ENCODE data around the gene ARMC8.

DNA sequence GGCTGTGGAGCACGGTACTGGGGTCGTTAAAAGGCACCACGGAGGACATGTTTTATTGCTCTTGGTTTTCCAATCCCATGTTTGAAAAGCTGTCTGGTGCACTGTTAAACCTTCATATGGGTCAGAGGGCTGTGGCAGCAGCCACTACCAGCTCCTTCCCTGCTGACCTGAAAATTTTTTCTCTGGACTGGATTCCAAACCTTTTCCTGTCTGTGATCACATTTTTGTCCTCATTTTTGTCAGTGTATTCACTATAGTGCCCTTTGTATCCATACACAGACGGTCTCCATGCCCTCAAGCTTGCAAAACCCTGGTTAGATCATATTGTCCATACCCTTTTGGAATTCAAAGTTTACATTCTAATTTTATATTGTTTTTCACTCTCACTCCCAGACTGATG lies 72.0 kb downstream of the ARMC8 start:
- no peak for TF ChIP-seq TAF1 (IDR thresholded peaks at IDR 0.05; ENCODE audit: low read depth, low read length)
- no peak for TF ChIP-seq EZH2 (IDR thresholded peaks at IDR 0.05; ENCODE audit: low read depth, low read length, severe bottlenecking)
- TF ChIP-seq TBP (IDR thresholded peaks at IDR 0.05; ENCODE audit: low read depth, low read length), result no peak
- TF ChIP-seq, protein P1, sequence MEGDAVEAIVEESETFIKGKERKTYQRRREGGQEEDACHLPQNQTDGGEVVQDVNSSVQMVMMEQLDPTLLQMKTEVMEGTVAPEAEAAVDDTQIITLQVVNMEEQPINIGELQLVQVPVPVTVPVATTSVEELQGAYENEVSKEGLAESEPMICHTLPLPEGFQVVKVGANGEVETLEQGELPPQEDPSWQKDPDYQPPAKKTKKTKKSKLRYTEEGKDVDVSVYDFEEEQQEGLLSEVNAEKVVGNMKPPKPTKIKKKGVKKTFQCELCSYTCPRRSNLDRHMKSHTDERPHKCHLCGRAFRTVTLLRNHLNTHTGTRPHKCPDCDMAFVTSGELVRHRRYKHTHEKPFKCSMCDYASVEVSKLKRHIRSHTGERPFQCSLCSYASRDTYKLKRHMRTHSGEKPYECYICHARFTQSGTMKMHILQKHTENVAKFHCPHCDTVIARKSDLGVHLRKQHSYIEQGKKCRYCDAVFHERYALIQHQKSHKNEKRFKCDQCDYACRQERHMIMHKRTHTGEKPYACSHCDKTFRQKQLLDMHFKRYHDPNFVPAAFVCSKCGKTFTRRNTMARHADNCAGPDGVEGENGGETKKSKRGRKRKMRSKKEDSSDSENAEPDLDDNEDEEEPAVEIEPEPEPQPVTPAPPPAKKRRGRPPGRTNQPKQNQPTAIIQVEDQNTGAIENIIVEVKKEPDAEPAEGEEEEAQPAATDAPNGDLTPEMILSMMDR (IDR thresholded peaks at IDR 0.05; ENCODE audit: control extremely low read depth in 1 of 3, insufficient read depth in 1 of 3, low read depth in 1 of 3, low read length in 3 of 3), result no peak
- no peak for TF ChIP-seq EGR1 (IDR thresholded peaks at IDR 0.05; ENCODE audit: borderline replicate concordance, low read depth, low read length)
- TF ChIP-seq RFX5 (IDR thresholded peaks at IDR 0.05; ENCODE audit: borderline replicate concordance, low read depth, low read length), result no peak
- no peak for TF ChIP-seq EP300 (IDR thresholded peaks at IDR 0.05; ENCODE audit: borderline replicate concordance in 1 of 2, low read depth in 2 of 2, low read length in 2 of 2)
- TF ChIP-seq SP1 (IDR thresholded peaks at IDR 0.05; ENCODE audit: low read depth, low read length), result no peak
- no peak for TF ChIP-seq ZNF274 (IDR thresholded peaks at IDR 0.05; ENCODE audit: borderline replicate concordance, extremely low read depth, low read length)
- no peak for TF ChIP-seq CHD2 (IDR thresholded peaks at IDR 0.05; ENCODE audit: low read length)
- no peak for TF ChIP-seq POLR2A (IDR thresholded peaks at IDR 0.05; ENCODE audit: control extremely low read depth in 1 of 2, low read depth in 2 of 2, low read length in 2 of 2)
- no peak for TF ChIP-seq RAD21 (IDR thresholded peaks at IDR 0.05 in 1 of 2, conservative IDR thresholded peaks at IDR 0.05 in 1 of 2; ENCODE audit: low read depth in 2 of 2, low read length in 2 of 2)
- no peak for TF ChIP-seq CEBPB (IDR thresholded peaks at IDR 0.05; ENCODE audit: low read depth, low read length)
- no peak for TF ChIP-seq KDM5A (IDR thresholded peaks at IDR 0.05; ENCODE audit: low read length)

Measured in H1 (cell line).